GM12892 (cell line): ENCODE measurements around the gene DSCAML1.

Source experiments
- POLR2A ChIP-seq: IDR thresholded peaks from 2 replicates; pipeline ENCODE4 v1.6.1; 2011; ENCODE audit warnings: low read depth, low read length, control low read depth
- POLR2AphosphoS5 ChIP-seq: IDR thresholded peaks from 2 replicates; pipeline ENCODE4 v1.6.1; 2011; ENCODE audit warnings: low read depth, low read length, control low read depth
- TAF1 ChIP-seq: IDR thresholded peaks from 2 replicates; pipeline ENCODE4 v1.6.1; 2011; ENCODE audit warnings: low read depth, mild to moderate bottlenecking, control low read depth, low read length, borderline replicate concordance

GRCh38 chr11:117646411-117646810 lies 150.6 kb downstream of the DSCAML1 start:
- TF ChIP-seq POLR2A (no peak), TAF1 (no peak), POLR2AphosphoS5 (no peak)
